ENCODE data around the gene MTPN.

DNA sequence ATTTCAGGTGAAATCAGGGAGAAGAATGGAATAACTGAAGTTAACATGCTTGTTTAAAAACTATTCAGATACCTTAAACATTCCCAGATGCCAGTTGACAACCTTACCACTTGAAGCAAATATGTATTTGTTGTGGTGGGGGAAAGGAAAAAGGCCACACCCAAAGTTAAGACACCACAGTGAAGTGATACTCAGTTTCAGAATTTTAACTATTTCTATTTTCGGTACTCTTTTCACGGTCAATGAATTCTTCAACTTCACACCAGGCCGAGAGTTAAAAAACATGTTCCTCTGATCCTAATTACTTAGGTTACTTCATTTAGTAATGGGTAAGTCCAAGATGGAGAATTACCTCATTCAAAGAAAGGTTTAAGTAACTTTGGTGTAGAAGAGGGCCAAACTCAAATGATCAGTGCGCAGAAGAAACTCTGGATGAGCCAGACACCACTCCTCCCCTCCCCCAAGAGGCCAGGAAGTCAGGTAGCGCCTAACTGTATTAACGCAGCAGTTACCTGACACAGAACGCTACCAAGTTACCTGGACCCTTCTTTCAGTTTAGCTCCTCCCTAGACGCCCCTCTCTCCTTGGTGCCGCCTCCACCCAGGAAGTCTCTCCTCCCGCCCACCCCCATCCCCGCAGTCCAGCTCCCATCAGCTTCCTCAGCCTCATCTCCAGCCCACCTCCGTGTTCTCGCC, 700 bp downstream of the MTPN start:
- TF ChIP-seq, protein P1, sequence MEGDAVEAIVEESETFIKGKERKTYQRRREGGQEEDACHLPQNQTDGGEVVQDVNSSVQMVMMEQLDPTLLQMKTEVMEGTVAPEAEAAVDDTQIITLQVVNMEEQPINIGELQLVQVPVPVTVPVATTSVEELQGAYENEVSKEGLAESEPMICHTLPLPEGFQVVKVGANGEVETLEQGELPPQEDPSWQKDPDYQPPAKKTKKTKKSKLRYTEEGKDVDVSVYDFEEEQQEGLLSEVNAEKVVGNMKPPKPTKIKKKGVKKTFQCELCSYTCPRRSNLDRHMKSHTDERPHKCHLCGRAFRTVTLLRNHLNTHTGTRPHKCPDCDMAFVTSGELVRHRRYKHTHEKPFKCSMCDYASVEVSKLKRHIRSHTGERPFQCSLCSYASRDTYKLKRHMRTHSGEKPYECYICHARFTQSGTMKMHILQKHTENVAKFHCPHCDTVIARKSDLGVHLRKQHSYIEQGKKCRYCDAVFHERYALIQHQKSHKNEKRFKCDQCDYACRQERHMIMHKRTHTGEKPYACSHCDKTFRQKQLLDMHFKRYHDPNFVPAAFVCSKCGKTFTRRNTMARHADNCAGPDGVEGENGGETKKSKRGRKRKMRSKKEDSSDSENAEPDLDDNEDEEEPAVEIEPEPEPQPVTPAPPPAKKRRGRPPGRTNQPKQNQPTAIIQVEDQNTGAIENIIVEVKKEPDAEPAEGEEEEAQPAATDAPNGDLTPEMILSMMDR (IDR thresholded peaks at IDR 0.05; ENCODE audit: low read depth, low read length) = no peak
- TF ChIP-seq, protein P2, sequence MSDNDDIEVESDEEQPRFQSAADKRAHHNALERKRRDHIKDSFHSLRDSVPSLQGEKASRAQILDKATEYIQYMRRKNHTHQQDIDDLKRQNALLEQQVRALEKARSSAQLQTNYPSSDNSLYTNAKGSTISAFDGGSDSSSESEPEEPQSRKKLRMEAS (IDR thresholded peaks at IDR 0.05; ENCODE audit: low read depth, low read length) = no peak
